Suprapubic skin (tissue), 4 donors: Measurements from ENCODE around the gene TAC4. TPM values are rescaled to one million over a fixed set of nuclear protein-coding genes. Genes with fewer than 3 reads are reported as not detected.

Experiments
- DNase-seq, 2 donors: peaks; one replicate each; pipeline ENCODE4 v3.0.0-alpha.2; 2019; ENCODE audit warnings: low spot score in 2 of 2
- H3K27ac ChIP-seq: fragments of 200-600 bp; sonication (generic); one replicate; pipeline ENCODE4 v1.5.1; 2019
- H3K27me3 ChIP-seq: fragments of 200-600 bp; sonication (generic); one replicate; pipeline ENCODE4 v1.5.1; 2019
- H3K36me3 ChIP-seq: fragments of 200-600 bp; sonication (generic); one replicate; pipeline ENCODE4 v1.5.1; 2019
- H3K4me1 ChIP-seq: fragments of 200-600 bp; sonication (generic); one replicate; pipeline ENCODE4 v1.5.1; 2019
- H3K4me3 ChIP-seq: fragments of 200-600 bp; sonication (generic); one replicate; pipeline ENCODE4 v1.5.1; 2019; ENCODE audit warnings: mild to moderate bottlenecking
- H3K9me3 ChIP-seq: fragments of 200-600 bp; sonication (generic); one replicate; pipeline ENCODE4 v1.5.1; 2019
- CTCF ChIP-seq, 2 donors: fragments of 200-600 bp in 1 of 2; fragments of 450-650 bp in 1 of 2; sonication (generic) in 1 of 2; IDR thresholded peaks; one replicate each; pipeline ENCODE4 v1.5.1; 2016 to 2019; ENCODE audit warnings: antibody characterized with exemption in 2 of 2, mild to moderate bottlenecking in 1 of 2, moderate library complexity in 1 of 2
- EP300 ChIP-seq: sonication (generic); formaldehyde crosslinking; IDR thresholded peaks from one replicate; pipeline ENCODE4 v1.6.1; 2017; ENCODE audit warnings: antibody characterized with exemption
- POLR2A ChIP-seq, 2 donors: fragments of 450-650 bp; IDR thresholded peaks; one replicate each; pipeline ENCODE4 v1.6.1; 2017; ENCODE audit warnings: antibody characterized with exemption in 2 of 2, mild to moderate bottlenecking in 2 of 2, moderate library complexity in 2 of 2
- POLR2AphosphoS5 ChIP-seq, 3 donors: sonication (generic); formaldehyde crosslinking; IDR thresholded peaks; one replicate each; pipeline ENCODE4 v1.6.1; 2017; ENCODE audit warnings: antibody characterized with exemption in 3 of 3
- WGBS: methylation state at CpG from one replicate; pipeline ENCODE4 v1.1.5; 2018; 5-methylcytosine and 5-hydroxymethylcytosine counted together
- total RNA-seq, 4 donors: library from RNA; depleted of rRNA; stranded (reverse); fragments of >200 nt; gene quantifications; one replicate each; pipeline ENCODE4 v1.1.0, GENCODE V29; 2016

The TAC4 gene
- not detected for total RNA-seq

GRCh38 chr17:49848019-49848473, at the start of gene TAC4:
TSS of gene TAC4 (minus strand) at chr17:49848069. CDS start at chr17:49848017, 52 bp downstream.
- peaks cover 36% of the 10 kb centered on the region for H3K4me1 ChIP-seq

GRCh38 chr17:49896860-49897259, 49.0 kb upstream of the TAC4 start:
- no peak for DNase-seq
- Histone ChIP-seq H3K27ac (no peak overlapping the region), H3K36me3 (no peaks in the 10 kb centered on the region), H3K9me3 (no peaks in the 10 kb centered on the region), H3K27me3 (peaks cover 20% of the 10 kb centered on the region), H3K4me3 (no peak overlapping the region), H3K4me1 (peaks cover 26% of the 10 kb centered on the region)
- TF ChIP-seq CTCF (IDR thresholded peaks at IDR 0.05) = no peak
- TF ChIP-seq EP300 = no peak
- TF ChIP-seq POLR2A (IDR thresholded peaks at IDR 0.05) = no peak
- no peak for TF ChIP-seq POLR2AphosphoS5 (IDR thresholded peaks at IDR 0.05)
- WGBS = 71% methylated on average over 5 of the region's 5 CpGs

More at GRCh38 chr17:49848019-49848473, at the start of gene TAC4:
- DNase-seq = no peak
- Histone ChIP-seq H3K27me3 (no peaks in the 10 kb centered on the region), H3K27ac (no peak within 1 kb of the TSS), H3K36me3 (peaks cover 10% of the 10 kb centered on the region), H3K4me3 (no peak within 1 kb of the TSS), H3K9me3 (no peaks in the 10 kb centered on the region)
- TF ChIP-seq CTCF (IDR thresholded peaks at IDR 0.05) (no peak), EP300 (no peak), POLR2A (IDR thresholded peaks at IDR 0.05) (no peak), POLR2AphosphoS5 (IDR thresholded peaks at IDR 0.05) (no peak)

- no peak overlapping the region for H3K27ac ChIP-seq
- WGBS = 44% methylated on average over 1 of the region's 1 CpG
- no peak for DNase-seq
Observed at GRCh38 chr17:49896222-49896621, 48.4 kb upstream of the TAC4 start.

GRCh38 chr17:49895812-49896211, 47.9 kb upstream of the TAC4 start:
- Histone ChIP-seq H3K27ac (no peak overlapping the region), H3K9me3 (no peaks in the 10 kb centered on the region), H3K4me1 (peaks cover 26% of the 10 kb centered on the region), H3K27me3 (peaks cover 18% of the 10 kb centered on the region), H3K36me3 (no peaks in the 10 kb centered on the region), H3K4me3 (no peak overlapping the region)
- no peak for DNase-seq
- no peak for TF ChIP-seq EP300
- TF ChIP-seq CTCF (IDR thresholded peaks at IDR 0.05) = no peak
- no peak for TF ChIP-seq POLR2AphosphoS5 (IDR thresholded peaks at IDR 0.05)
- TF ChIP-seq POLR2A (IDR thresholded peaks at IDR 0.05) = no peak
- 80% methylated on average over 2 of the region's 2 CpGs for WGBS

More at GRCh38 chr17:49896222-49896621, 48.4 kb upstream of the TAC4 start:
- no peaks in the 10 kb centered on the region for H3K36me3 ChIP-seq
- no peaks in the 10 kb centered on the region for H3K9me3 ChIP-seq
- no peak for TF ChIP-seq CTCF (IDR thresholded peaks at IDR 0.05)
- no peak for TF ChIP-seq POLR2AphosphoS5 (IDR thresholded peaks at IDR 0.05)
- no peak for TF ChIP-seq POLR2A (IDR thresholded peaks at IDR 0.05)
- no peak for TF ChIP-seq EP300
- H3K27me3 ChIP-seq = peaks cover 15% of the 10 kb centered on the region
- peaks cover 22% of the 10 kb centered on the region for H3K4me1 ChIP-seq
- H3K4me3 ChIP-seq = no peak overlapping the region

- Histone ChIP-seq H3K27me3 (peaks cover 21% of the 10 kb centered on the region), H3K9me3 (no peaks in the 10 kb centered on the region), H3K36me3 (no peaks in the 10 kb centered on the region), H3K4me3 (no peak overlapping the region), H3K27ac (peak overlapping the region; percentile 82), H3K4me1 (peaks cover 37% of the 10 kb centered on the region)
- DNase-seq = no peak
- 32% methylated on average over 7 of the region's 10 CpGs for WGBS
- TF ChIP-seq POLR2A (IDR thresholded peaks at IDR 0.05) (no peak), POLR2AphosphoS5 (IDR thresholded peaks at IDR 0.05) (no peak), CTCF (IDR thresholded peaks at IDR 0.05) (no peak), EP300 (no peak)
Observed at GRCh38 chr17:49894761-49895160, 46.9 kb upstream of the TAC4 start.
